ENCODE data around the gene RASAL2.
"Not testable (repeated sequence)": the region's sequence is repeated elsewhere in the genome, so short reads cannot be mapped to it uniquely, and the experiment has no call there.

Gene RASAL2

DNA sequence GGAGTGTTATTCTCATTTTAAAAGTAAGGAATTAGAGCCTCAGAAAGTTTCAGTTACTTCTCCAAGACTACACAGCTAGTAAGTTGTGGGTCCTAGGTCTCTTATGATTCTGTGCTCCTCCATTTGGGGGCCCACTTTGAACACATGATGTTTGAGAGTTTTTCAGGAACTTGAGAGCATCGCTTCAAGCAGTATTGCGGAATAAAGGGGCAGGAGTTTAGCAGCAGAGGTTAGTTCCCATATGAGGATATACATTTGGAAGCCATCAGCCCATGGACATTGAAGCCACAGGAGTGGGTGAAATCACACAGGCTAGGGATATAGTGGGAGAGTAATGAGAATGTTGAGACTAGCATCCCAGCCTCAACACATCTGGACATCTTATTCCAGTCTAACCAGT, 143.2 kb downstream of the RASAL2 start:
- no peak for DNase-seq (ENCODE audit: low spot score)

GRCh38 chr1:178238722-178239510, 145.0 kb downstream of the RASAL2 start:
- DNase-seq (ENCODE audit: low spot score): no peak

GRCh38 chr1:178241057-178241456, 147.2 kb downstream of the RASAL2 start:
- DNase-seq (ENCODE audit: low spot score): no peak

GRCh38 chr1:178241837-178242236, 147.9 kb downstream of the RASAL2 start:
- DNase-seq (ENCODE audit: low spot score): no peak

GRCh38 chr1:178243119-178243518, 149.2 kb downstream of the RASAL2 start:
- DNase-seq (ENCODE audit: low spot score): peak; percentile 18

DNA sequence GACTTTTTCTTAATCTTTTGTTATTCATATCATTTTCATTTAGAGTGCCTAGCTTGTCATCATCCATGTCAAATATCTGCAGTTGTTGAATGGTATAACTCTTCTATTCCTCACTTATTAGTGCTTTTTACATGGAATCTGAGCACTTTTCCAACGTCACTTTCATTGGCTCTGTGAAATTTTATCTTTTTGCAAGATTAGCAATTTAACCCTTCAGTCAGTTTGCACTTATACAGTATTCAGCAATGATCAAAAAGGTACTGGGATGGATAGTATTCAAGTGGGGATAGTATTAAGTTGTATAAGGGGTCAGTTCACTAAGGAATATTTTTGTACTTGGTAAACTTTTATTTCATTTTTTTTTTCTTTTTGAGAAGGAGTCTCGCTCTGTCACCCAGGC, 150.0 kb downstream of the RASAL2 start:
- DNase-seq (ENCODE audit: low spot score): no peak

GRCh38 chr1:178248284-178248683, 154.4 kb downstream of the RASAL2 start:
- DNase-seq (ENCODE audit: low spot score): not testable (repeated sequence)

DNA sequence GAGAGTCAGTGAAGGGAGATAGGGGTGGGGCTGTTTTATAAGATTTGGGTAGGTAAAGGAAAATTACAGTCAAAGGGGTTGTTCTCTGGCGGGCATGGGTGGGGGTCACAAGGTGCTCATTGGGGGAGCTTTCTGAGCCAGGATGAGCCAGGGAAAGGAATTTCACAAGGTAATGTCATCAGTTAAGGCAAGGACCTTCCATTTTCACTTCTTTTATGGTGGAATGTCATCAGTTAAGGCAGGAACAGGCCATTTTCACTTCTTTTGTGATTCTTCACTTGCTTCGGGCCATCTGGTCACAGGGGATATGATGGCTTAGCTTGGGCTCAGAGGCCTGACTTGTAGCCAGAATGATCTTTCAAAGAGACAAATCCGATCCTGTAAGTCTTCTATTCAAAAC, 159.7 kb downstream of the RASAL2 start:
- DNase-seq (ENCODE audit: low spot score): not testable (repeated sequence)

DNA sequence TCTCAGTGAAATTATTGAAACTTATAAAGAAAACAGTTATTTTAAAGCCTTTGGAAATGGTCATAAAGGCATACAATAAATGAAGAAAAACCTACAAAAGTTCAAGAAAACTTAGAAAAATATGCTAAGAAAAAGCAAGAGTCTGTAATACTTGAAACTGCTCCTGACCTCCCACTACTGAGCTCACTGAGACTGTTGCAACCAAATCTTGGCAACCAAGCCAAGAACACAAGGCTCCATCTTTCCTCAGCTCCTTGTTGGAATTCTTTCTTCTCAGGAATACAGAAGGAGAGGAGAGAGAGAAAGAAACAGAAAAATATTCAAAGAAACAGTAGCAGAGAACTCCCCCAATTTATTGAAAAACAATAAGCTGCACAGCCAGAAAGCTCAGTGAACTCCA, 160.5 kb downstream of the RASAL2 start:
- DNase-seq (ENCODE audit: low spot score): no peak

GRCh38 chr1:178258536-178258935, 164.6 kb downstream of the RASAL2 start:
- DNase-seq (ENCODE audit: low spot score): no peak

GRCh38 chr1:178262120-178262500, 168.2 kb downstream of the RASAL2 start:
- no peak for DNase-seq (ENCODE audit: low spot score)

GRCh38 chr1:178263341-178263740, 169.4 kb downstream of the RASAL2 start:
- DNase-seq (ENCODE audit: low spot score): no peak

DNA sequence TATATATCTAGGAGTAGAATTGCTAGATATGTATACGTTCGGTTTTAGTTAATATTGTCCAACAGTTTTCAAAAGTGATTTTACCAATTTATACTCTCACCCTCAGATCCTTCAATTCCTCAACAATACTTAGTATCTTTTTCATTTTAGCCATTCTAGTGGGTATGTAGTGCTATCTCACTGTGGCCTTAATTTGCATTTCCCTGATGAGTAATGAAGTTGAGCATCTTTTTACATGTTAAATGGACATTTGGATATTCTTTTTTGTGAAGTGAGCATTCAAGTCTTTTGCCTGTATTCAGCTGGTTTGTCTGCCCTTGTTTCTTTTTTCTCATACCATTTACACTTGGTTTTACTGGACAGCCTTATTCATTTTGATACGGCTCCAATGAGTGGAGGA, 172.2 kb downstream of the RASAL2 start:
- DNase-seq (ENCODE audit: low spot score): no peak

DNA sequence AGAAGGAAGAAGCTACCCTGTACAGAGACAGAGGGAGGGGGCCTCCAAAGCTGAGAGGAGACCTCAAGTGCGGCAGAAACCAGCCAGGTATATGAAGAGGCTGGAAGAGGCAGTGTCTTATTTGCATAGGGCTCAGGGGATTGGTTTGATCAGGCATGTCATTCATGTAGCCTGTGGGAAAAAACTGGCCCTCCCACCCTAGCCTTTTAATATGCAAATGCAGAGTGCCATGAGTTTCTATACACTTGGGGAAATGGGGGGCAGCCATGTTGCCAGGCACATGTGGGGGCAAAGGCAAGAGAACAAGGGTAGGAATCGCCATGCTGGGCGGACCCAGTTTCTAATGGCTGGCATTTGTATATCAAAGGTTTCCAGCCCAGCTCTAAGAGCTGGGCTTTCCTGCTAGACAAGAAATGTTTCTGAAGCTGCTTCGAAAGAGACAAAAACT, 172.7 kb downstream of the RASAL2 start:
- no peak for DNase-seq (ENCODE audit: low spot score)

DNA sequence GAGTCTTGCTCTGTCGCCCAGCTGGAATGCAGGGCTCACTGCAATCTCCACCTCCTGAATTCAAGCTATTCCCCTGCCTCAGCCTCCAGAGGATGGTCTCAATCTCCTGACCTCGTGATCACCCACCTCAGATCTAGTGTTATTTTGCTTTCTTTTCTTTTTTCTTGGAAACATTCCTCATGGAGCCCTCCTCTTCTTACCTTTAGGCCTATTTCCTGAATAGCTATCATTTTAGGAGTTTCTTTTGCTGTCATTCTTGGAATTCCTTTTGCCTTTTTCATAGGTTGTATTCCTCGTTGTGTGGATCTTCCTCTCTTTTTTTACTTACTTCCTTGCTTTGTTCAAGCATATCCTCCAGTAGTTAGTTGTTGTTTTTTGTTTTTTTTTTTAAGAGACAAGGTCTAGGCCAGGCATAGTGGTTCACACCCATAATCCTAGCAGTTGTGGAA, 173.8 kb downstream of the RASAL2 start:
- DNase-seq (ENCODE audit: low spot score): no peak

- no peak for DNase-seq (ENCODE audit: low spot score)
Observed at GRCh38 chr1:178271471-178271870, 177.6 kb downstream of the RASAL2 start.

GRCh38 chr1:178273707-178274410, 180.0 kb downstream of the RASAL2 start:
- peak; percentile 53 for DNase-seq (ENCODE audit: low spot score)

DNA sequence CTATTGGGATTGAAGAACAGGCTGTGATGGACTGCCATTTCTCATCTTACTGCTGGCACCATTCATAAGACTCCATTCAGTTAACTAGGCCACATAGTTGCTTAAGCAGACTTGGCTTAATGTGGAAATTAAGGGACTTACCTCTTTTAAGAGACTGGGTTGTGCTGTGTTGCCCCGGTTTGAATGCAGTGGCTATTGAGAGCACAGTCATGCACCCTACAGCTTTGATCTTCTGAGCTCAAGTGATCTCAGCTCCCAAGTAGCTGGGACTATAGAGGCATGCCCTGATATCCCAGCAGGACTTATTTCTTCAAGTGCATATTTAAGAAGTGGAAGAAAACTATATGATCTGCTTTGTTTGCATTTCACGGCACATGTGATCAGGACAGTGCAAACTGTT, 181.1 kb downstream of the RASAL2 start:
- no peak for DNase-seq (ENCODE audit: low spot score)

DNA sequence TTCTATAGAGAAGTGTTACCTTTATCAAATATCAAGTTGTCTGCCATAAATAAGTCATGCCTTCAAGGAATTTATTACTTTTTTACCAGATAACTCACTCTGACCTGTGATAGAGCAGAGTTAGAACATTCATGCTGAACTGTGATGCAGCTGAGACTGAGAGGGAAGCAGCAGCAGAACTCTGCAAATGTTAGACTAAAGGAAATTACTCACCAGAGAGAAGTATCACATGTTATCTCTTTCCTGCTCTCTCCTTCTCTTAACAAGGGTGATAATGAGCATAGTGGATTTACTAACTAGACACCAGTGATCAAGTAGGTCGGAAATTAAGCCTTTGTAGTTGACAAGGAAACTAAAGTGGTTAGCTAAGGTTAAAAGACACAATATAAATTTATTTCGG, 181.6 kb downstream of the RASAL2 start:
- DNase-seq (ENCODE audit: low spot score): no peak

DNA sequence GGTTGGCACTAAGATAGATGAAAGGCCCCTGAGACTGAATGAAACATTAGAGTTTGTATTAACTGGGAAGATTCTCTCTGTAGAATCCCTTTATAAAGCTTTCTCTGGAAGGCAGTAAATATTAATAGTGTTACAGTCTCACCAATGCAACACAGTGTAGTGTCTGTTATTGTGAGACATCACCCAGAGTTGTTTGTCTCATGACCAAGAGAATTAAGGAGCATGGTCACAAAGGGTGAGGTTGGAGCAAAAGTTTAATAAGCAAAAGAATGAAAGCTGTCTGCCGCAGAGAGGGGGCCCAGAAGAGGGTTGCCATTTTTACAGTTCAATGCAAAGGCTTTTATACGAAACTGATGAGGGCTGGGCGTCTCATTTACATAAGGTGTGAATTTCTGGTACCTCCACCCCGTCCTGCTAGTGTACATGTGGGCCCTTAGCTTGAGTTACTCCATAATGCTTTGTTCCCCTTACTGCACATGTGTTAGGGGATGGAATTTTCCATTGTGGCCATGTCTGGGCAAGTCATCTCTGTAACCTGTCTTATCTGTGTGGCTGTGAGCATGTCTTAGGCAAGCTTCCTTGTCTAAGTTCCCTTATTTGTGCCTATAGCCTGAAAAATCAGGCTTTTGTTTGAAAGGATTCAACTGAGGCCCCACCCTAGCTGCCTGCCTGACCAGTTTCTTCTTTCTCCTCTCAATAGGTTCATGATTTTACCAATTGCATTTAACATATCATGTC, 184.1 kb downstream of the RASAL2 start:
- DNase-seq (ENCODE audit: low spot score): no peak

DNA sequence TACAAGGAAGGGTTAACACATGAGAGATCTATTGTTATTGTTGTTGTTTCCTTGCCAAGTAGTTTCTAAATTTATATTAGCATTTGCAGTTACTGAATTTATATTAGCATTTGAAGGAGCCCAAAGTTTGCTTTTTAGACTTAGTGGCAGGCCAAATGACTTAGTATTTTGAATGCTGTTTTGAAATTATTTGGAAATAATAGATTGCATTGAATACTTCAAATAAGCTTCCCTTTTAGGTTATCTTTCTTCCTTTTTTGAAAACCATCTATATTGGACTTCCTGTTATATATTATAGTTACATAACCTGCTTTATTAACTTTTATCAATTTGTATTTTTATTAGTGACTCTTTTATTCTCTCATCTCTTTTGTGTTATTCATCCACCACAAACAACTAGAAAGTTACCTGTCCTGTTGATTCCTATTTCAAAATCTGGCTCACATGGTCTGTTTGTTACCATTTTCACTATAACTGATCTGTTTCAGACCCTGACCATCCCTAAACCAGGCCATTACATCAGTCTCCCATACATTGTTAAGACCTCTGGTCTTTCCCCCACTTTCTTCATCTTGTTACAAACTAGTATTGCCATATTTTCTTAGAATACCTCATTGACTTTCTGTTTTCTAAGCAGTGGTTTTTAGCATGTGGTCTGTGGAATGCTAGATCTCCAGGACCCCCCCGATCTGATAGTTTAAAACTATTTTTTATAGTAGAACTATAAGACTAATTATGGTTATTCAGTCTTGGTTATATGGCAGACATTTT, 185.2 kb downstream of the RASAL2 start:
- DNase-seq (ENCODE audit: low spot score): no peak

GRCh38 chr1:178282949-178283367, 189.1 kb downstream of the RASAL2 start:
- DNase-seq (ENCODE audit: low spot score): no peak

All from putamen (tissue), 1 donor.